IPS DF 6.9 (cell line): ENCODE measurements around the gene TTC21A.

Source experiments
- DNase-seq: peaks from one replicate; pipeline ENCODE4 v3.0.0-alpha.2; 2013; ENCODE audit warnings: low read depth, low spot score
- H3K27ac ChIP-seq: one replicate; pipeline ENCODE4 v1.5.1; 2013; ENCODE audit warnings: low read length, control low read depth
- H3K27me3 ChIP-seq: 2 replicates; pipeline ENCODE4 v1.6.1; 2013; ENCODE audit warnings: mild to moderate bottlenecking, low read length; ENCODE audit not compliant: control insufficient read depth, insufficient read depth
- H3K36me3 ChIP-seq: 2 replicates; pipeline ENCODE4 v1.6.1; 2013; ENCODE audit warnings: low read length; ENCODE audit not compliant: control insufficient read depth, insufficient read depth
- H3K4me1 ChIP-seq: 2 replicates; pipeline ENCODE4 v1.6.1; 2013; ENCODE audit warnings: low read length; ENCODE audit not compliant: control insufficient read depth, insufficient read depth
- H3K4me3 ChIP-seq: 2 replicates; pipeline ENCODE4 v1.5.1; 2013; ENCODE audit warnings: mild to moderate bottlenecking, low read length
- H3K9me3 ChIP-seq: 2 replicates; pipeline ENCODE4 v1.6.1; 2013; ENCODE audit warnings: low read length, inconsistent platforms; ENCODE audit not compliant: control insufficient read depth, insufficient read depth
- WGBS: extraction: QIAGEN DNeasy Blood & Tissue Kit; methylation state at CpG from one replicate; pipeline ENCODE4 v1.1.7; 2013; ENCODE audit warnings: mixed read lengths, missing lambda C conversion rate; ENCODE audit not compliant: insufficient read length, insufficient coverage; 5-methylcytosine and 5-hydroxymethylcytosine counted together

The TTC21A gene

GRCh38 chr3:39187372-39188155 lies 80.1 kb downstream of the TTC21A start:
- Histone ChIP-seq H3K27ac (no peak overlapping the region), H3K36me3 (no peaks in the 10 kb centered on the region), H3K27me3 (no peaks in the 10 kb centered on the region), H3K9me3 (no peaks in the 10 kb centered on the region), H3K4me3 (no peak overlapping the region), H3K4me1 (no peaks in the 10 kb centered on the region)
- no peak for DNase-seq
- no CpG with 5 or more reads among the region's 23 CpGs for WGBS
